ENCODE data around the gene KRT20. TPM values are rescaled to one million over a fixed set of nuclear protein-coding genes. Genes with fewer than 3 reads are reported as not detected.

KRT20 gene
- total and polyA plus RNA-seq, 2 of the 8 experiments (the other 6 are each of a cell fraction or from before 2014, with no cell fraction given), result not detected

DNA sequence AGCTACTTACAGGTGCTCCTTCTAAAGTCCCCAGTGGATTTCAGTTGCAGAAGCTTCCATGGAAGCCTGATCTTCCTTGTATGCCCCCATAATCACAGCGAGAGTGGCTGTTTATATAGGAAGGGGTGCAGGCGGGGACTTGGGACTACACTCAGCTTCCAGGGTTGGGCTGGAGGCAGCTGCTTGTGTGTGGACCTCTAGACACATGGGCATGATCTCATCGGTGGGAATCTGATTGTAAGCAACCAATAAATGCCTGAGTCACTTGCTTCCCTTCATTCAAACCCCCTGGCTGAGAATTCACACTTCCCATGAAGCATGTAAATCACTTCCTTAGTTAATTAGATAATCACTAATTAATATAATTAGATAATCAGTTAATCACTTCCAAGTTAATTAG lies 1.0 kb upstream of the KRT20 start (continued):
- no peak for TF ChIP-seq JUN (IDR thresholded peaks at IDR 0.05; ENCODE audit: low read depth, low read length)
- no peak for TF ChIP-seq RAD21 (IDR thresholded peaks at IDR 0.05 in 1 of 2, conservative IDR thresholded peaks at IDR 0.05 in 1 of 2; ENCODE audit: low read depth in 2 of 2, low read length in 2 of 2)
- TF ChIP-seq RBBP5 (IDR thresholded peaks at IDR 0.05; ENCODE audit: borderline replicate concordance, low read depth, low read length), result no peak
